HepG2 (cell line): ENCODE data around the gene CISD2. TPM values are rescaled to one million over a fixed set of nuclear protein-coding genes. Genes with fewer than 3 reads are reported as not detected.

Source experiments
- ELF3 ChIP-seq: IDR thresholded peaks from 2 replicates; pipeline ENCODE4 v1.6.1; 2016; ENCODE audit warnings: missing genetic modification reagents, missing compliant biosample characterization
- IRF9 ChIP-seq: sonication (generic); formaldehyde crosslinking; IDR thresholded peaks from 2 replicates; pipeline ENCODE4 v1.8.0; 2022; ENCODE audit warnings: missing genetic modification reagents, mild to moderate bottlenecking, borderline replicate concordance
- JUNB ChIP-seq: sonication (generic); formaldehyde crosslinking; IDR thresholded peaks from 2 replicates; pipeline ENCODE4 v1.8.0; 2022; ENCODE audit warnings: missing genetic modification reagents, mild to moderate bottlenecking, borderline replicate concordance
- MTF2 ChIP-seq: sonication (generic); formaldehyde crosslinking; IDR thresholded peaks from 2 replicates; pipeline ENCODE4 v1.5.0; 2020; ENCODE audit warnings: missing genetic modification reagents, borderline replicate concordance
- POLR2AphosphoS2 ChIP-seq: IDR thresholded peaks from 2 replicates; pipeline ENCODE4 v1.6.1; 2011; ENCODE audit warnings: low read depth, low read length, improper control_type of control experiment
- TGIF2 ChIP-seq: IDR thresholded peaks from 2 replicates; pipeline ENCODE4 v1.6.1; 2016; ENCODE audit warnings: control low read depth, missing compliant biosample characterization
- ZFP36L2 ChIP-seq: sonication (generic); formaldehyde crosslinking; IDR thresholded peaks from 2 replicates; pipeline ENCODE4 v1.4.0; 2020; ENCODE audit warnings: missing genetic modification reagents
- ZNF121 ChIP-seq: sonication (generic); formaldehyde crosslinking; IDR thresholded peaks from 2 replicates; pipeline ENCODE4 v1.5.0; 2020; ENCODE audit warnings: mild to moderate bottlenecking, missing genetic modification reagents
- ZNF142 ChIP-seq: sonication (generic); formaldehyde crosslinking; IDR thresholded peaks from 2 replicates; pipeline ENCODE4 v1.4.0; 2020; ENCODE audit warnings: missing genetic modification reagents
- ZNF354B ChIP-seq: sonication (generic); formaldehyde crosslinking; IDR thresholded peaks from 2 replicates; pipeline ENCODE4 v1.8.0; 2022; ENCODE audit warnings: mild to moderate bottlenecking, missing genetic modification reagents
- ZNF552 ChIP-seq: sonication (generic); formaldehyde crosslinking; IDR thresholded peaks from 2 replicates; pipeline ENCODE4 v1.9.0; 2022; ENCODE audit warnings: missing genetic modification reagents, mild to moderate bottlenecking, borderline replicate concordance
- polyA plus RNA-seq, 8 experiments: library from polyadenylated mRNA; depleted of rRNA in 3 of 8; stranded (reverse) in 7 of 8; unstranded in 1 of 8; fragments of >200 nt; fragmentation: Illumina TruSeq in 4 of 8; extraction: Trizol in 4 of 8; gene quantifications; 2 replicates each; pipeline versions ENCODE4 v1.2.1 to v1.2.3, GENCODE V29; 2011 to 2016; ENCODE audit warnings: low read depth in 4 of 8, missing spikeins in 1 of 8, mixed read lengths in 1 of 8; ENCODE audit not compliant: insufficient read depth in 1 of 8
- total RNA-seq, 5 experiments: library from RNA; depleted of rRNA; stranded (reverse); fragments of >200 nt; fragmentation: Illumina TruSeq; extraction: Trizol; gene quantifications; 2 replicates each; pipeline ENCODE4 v1.2.3, GENCODE V29; 2016; ENCODE audit warnings: low read depth in 1 of 5
- TF ChIP-seq, protein P1 (sequence below): sonication (generic); formaldehyde crosslinking; IDR thresholded peaks from 2 replicates; pipeline ENCODE4 v1.5.1; 2020; ENCODE audit warnings: missing genetic modification reagents, mild to moderate bottlenecking, borderline replicate concordance
- TF ChIP-seq, protein P2 (sequence below): sonication (generic); formaldehyde crosslinking; IDR thresholded peaks from 2 replicates; pipeline ENCODE4 v1.5.0; 2020; ENCODE audit warnings: mild to moderate bottlenecking, missing genetic modification reagents
- TF ChIP-seq, protein P3 (sequence below): IDR thresholded peaks from 2 replicates; pipeline ENCODE4 v1.6.1; 2016

CISD2 gene
- total and polyA plus RNA-seq, 2 of the 13 experiments (the other 11 are each of a cell fraction or from before 2014, with no cell fraction given): 24.5 to 37.7 TPM

GRCh38 chr4:102868781-102869568 is at the start of gene CISD2 (continued):
- TF ChIP-seq, protein P1, sequence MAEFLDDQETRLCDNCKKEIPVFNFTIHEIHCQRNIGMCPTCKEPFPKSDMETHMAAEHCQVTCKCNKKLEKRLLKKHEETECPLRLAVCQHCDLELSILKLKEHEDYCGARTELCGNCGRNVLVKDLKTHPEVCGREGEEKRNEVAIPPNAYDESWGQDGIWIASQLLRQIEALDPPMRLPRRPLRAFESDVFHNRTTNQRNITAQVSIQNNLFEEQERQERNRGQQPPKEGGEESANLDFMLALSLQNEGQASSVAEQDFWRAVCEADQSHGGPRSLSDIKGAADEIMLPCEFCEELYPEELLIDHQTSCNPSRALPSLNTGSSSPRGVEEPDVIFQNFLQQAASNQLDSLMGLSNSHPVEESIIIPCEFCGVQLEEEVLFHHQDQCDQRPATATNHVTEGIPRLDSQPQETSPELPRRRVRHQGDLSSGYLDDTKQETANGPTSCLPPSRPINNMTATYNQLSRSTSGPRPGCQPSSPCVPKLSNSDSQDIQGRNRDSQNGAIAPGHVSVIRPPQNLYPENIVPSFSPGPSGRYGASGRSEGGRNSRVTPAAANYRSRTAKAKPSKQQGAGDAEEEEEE (CRISPR knock-in tag): peak; percentile 11; the same call in 1 of the 2 replicates
- TF ChIP-seq, protein P2, sequence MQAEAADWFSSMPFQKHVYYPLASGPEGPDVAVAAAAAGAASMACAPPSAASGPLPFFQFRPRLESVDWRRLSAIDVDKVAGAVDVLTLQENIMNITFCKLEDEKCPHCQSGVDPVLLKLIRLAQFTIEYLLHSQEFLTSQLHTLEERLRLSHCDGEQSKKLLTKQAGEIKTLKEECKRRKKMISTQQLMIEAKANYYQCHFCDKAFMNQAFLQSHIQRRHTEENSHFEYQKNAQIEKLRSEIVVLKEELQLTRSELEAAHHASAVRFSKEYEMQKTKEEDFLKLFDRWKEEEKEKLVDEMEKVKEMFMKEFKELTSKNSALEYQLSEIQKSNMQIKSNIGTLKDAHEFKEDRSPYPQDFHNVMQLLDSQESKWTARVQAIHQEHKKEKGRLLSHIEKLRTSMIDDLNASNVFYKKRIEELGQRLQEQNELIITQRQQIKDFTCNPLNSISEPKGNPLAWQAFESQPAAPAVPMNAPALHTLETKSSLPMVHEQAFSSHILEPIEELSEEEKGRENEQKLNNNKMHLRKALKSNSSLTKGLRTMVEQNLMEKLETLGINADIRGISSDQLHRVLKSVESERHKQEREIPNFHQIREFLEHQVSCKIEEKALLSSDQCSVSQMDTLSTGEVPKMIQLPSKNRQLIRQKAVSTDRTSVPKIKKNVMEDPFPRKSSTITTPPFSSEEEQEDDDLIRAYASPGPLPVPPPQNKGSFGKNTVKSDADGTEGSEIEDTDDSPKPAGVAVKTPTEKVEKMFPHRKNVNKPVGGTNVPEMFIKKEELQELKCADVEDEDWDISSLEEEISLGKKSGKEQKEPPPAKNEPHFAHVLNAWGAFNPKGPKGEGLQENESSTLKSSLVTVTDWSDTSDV (CRISPR knock-in tag): no peak; the same call in 1 of the 2 replicates
- TF ChIP-seq ZNF552 (CRISPR knock-in tag) (no peak), ZNF121 (CRISPR knock-in tag) (no peak), ZNF354B (CRISPR knock-in tag) (peak; percentile 90; the same call in 1 of the 2 replicates), MTF2 (CRISPR knock-in tag) (peak; percentile 96; the same call in 1 of the 2 replicates), ZNF142 (CRISPR knock-in tag) (peak; percentile 73), ELF3 (CRISPR knock-in tag) (peak; percentile 76), POLR2AphosphoS2 (no peak), JUNB (peak; percentile 80; the same call in 1 of the 2 replicates), TGIF2 (CRISPR knock-in tag) (no peak; the same call in 1 of the 2 replicates), IRF9 (CRISPR knock-in tag) (peak; percentile 92; the same call in 1 of the 2 replicates), ZFP36L2 (CRISPR knock-in tag) (0 out of 2 replicates have a peak, but pooled peaks have one; percentile 65)
- TF ChIP-seq, protein P3, sequence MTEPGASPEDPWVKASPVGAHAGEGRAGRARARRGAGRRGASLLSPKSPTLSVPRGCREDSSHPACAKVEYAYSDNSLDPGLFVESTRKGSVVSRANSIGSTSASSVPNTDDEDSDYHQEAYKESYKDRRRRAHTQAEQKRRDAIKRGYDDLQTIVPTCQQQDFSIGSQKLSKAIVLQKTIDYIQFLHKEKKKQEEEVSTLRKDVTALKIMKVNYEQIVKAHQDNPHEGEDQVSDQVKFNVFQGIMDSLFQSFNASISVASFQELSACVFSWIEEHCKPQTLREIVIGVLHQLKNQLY (CRISPR knock-in tag): peak; percentile 80
